KOPT-K1 (cell line): ENCODE results near the gene SLC25A51.

Experiments
- H3K27ac ChIP-seq: fragments of 200-600 bp; sonication (generic); 2 replicates; pipeline ENCODE4 v1.5.1; 2016; ENCODE audit warnings: antibody characterized with exemption, mild to moderate bottlenecking, low read depth, low read length; ENCODE audit not compliant: poor library complexity, severe bottlenecking
- H3K36me3 ChIP-seq: fragments of 200-600 bp; sonication (generic); 2 replicates; pipeline ENCODE4 v1.5.1; 2017; ENCODE audit warnings: antibody characterized with exemption, mild to moderate bottlenecking, low read length, moderate library complexity; ENCODE audit not compliant: insufficient read depth
- H3K9me3 ChIP-seq: fragments of 200-600 bp; sonication (generic); 2 replicates; pipeline ENCODE4 v1.5.1; 2017; ENCODE audit warnings: antibody characterized with exemption, low read length, mild to moderate bottlenecking; ENCODE audit not compliant: insufficient read depth, poor library complexity, severe bottlenecking

SLC25A51 gene

GRCh38 chr9:37927132-37927531 lies 23.2 kb upstream of the SLC25A51 start:
- H3K9me3 ChIP-seq: no peaks in the 10 kb centered on the region
- H3K27ac ChIP-seq: no peak overlapping the region
- H3K36me3 ChIP-seq: no peaks in the 10 kb centered on the region

GRCh38 chr9:37926737-37927118 lies 22.8 kb upstream of the SLC25A51 start:
- Histone ChIP-seq H3K9me3 (no peaks in the 10 kb centered on the region), H3K27ac (no peak overlapping the region), H3K36me3 (no peaks in the 10 kb centered on the region)

- no peaks in the 10 kb centered on the region for H3K9me3 ChIP-seq
- H3K36me3 ChIP-seq: no peaks in the 10 kb centered on the region
- no peak overlapping the region for H3K27ac ChIP-seq
These were observed 22.1 kb upstream of the SLC25A51 start for GRCh38 chr9:37925786-37926736.

GRCh38 chr9:37925006-37925405 lies 21.1 kb upstream of the SLC25A51 start:
- Histone ChIP-seq H3K9me3 (no peaks in the 10 kb centered on the region), H3K27ac (no peak overlapping the region), H3K36me3 (no peaks in the 10 kb centered on the region)

GRCh38 chr9:37924538-37924937 lies 20.6 kb upstream of the SLC25A51 start:
- Histone ChIP-seq H3K27ac (no peak overlapping the region), H3K9me3 (no peaks in the 10 kb centered on the region), H3K36me3 (no peaks in the 10 kb centered on the region)

- Histone ChIP-seq H3K9me3 (no peaks in the 10 kb centered on the region), H3K27ac (no peak overlapping the region), H3K36me3 (no peaks in the 10 kb centered on the region)
These were observed 20.0 kb upstream of the SLC25A51 start for GRCh38 chr9:37923796-37924427.

GRCh38 chr9:37923118-37923795 lies 19.3 kb upstream of the SLC25A51 start:
- H3K9me3 ChIP-seq: no peaks in the 10 kb centered on the region
- H3K27ac ChIP-seq: no peak overlapping the region
- no peaks in the 10 kb centered on the region for H3K36me3 ChIP-seq

GRCh38 chr9:37922363-37923117 lies 18.6 kb upstream of the SLC25A51 start:
- Histone ChIP-seq H3K9me3 (no peaks in the 10 kb centered on the region), H3K36me3 (no peaks in the 10 kb centered on the region), H3K27ac (no peak overlapping the region)

GRCh38 chr9:37921546-37922300 lies 17.8 kb upstream of the SLC25A51 start:
- H3K36me3 ChIP-seq: no peaks in the 10 kb centered on the region
- no peak overlapping the region for H3K27ac ChIP-seq
- no peaks in the 10 kb centered on the region for H3K9me3 ChIP-seq

GRCh38 chr9:37921168-37921510 lies 17.2 kb upstream of the SLC25A51 start:
- no peaks in the 10 kb centered on the region for H3K9me3 ChIP-seq
- no peaks in the 10 kb centered on the region for H3K36me3 ChIP-seq
- H3K27ac ChIP-seq: no peak overlapping the region

GRCh38 chr9:37920471-37921167 lies 16.7 kb upstream of the SLC25A51 start:
- Histone ChIP-seq H3K27ac (no peak overlapping the region), H3K36me3 (no peaks in the 10 kb centered on the region), H3K9me3 (no peaks in the 10 kb centered on the region)

GRCh38 chr9:37919956-37920335 lies 16.0 kb upstream of the SLC25A51 start:
- H3K27ac ChIP-seq: no peak overlapping the region
- H3K9me3 ChIP-seq: no peaks in the 10 kb centered on the region
- no peaks in the 10 kb centered on the region for H3K36me3 ChIP-seq

- Histone ChIP-seq H3K9me3 (no peaks in the 10 kb centered on the region), H3K36me3 (no peaks in the 10 kb centered on the region), H3K27ac (no peak overlapping the region)
These were observed 15.5 kb upstream of the SLC25A51 start for GRCh38 chr9:37919246-37919955.
